ENCODE measurements around the gene CIDEB. TPM values are rescaled to one million over a fixed set of nuclear protein-coding genes. Genes with fewer than 3 reads are reported as not detected.

CIDEB gene
- total RNA-seq, 1 donor from 2014 or later = not detected

DNA sequence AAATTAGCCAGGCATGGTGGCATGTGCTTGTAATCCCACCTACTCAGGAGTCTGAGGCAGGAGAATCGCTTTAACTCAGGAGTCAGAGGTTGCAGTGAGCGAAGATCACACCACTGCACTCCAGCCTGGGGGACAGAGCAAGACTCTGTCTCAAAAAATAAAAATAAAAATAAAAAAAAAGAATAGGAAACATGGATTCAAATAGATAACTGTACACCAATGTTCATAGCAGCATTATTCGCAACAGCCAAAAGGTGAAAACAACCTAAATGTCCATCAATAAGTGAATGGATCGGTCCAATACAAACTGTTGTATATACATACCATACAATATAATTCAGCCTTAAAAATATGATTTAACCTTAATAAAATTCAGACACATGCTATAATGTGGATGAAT is 35.1 kb upstream of the CIDEB start:
- Mint-ChIP-seq H3K36me3 (ENCODE audit: low read depth) (peaks cover 1% of the 10 kb centered on the region), H3K4me3 (ENCODE audit: unreplicated experiment) (no peak overlapping the region)

DNA sequence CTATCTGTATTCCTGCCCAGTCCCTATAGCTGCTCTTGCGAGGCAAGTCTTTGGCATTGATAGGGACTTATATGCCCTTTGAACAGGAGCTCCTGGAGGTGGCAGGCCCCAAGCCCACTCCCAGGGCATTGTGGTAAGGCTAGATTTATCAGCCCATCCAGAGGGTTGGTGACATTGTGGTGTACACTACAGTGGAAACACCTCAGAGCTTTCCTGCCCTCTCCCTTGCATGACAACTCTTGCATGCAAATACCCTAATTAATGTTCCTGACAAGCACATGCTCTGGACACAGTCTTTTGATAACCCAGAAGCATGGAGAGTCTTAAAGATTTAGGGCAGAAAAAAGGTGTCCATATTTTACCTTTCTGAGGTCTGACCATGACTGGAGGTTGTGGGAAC is 32.8 kb upstream of the CIDEB start:
- H3K27ac Mint-ChIP-seq (ENCODE audit: unreplicated experiment) = no peak overlapping the region
- H3K4me3 Mint-ChIP-seq (ENCODE audit: unreplicated experiment) = no peak overlapping the region
- TF ChIP-seq, protein P1, sequence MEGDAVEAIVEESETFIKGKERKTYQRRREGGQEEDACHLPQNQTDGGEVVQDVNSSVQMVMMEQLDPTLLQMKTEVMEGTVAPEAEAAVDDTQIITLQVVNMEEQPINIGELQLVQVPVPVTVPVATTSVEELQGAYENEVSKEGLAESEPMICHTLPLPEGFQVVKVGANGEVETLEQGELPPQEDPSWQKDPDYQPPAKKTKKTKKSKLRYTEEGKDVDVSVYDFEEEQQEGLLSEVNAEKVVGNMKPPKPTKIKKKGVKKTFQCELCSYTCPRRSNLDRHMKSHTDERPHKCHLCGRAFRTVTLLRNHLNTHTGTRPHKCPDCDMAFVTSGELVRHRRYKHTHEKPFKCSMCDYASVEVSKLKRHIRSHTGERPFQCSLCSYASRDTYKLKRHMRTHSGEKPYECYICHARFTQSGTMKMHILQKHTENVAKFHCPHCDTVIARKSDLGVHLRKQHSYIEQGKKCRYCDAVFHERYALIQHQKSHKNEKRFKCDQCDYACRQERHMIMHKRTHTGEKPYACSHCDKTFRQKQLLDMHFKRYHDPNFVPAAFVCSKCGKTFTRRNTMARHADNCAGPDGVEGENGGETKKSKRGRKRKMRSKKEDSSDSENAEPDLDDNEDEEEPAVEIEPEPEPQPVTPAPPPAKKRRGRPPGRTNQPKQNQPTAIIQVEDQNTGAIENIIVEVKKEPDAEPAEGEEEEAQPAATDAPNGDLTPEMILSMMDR (IDR thresholded peaks at IDR 0.05) = no peak
- peaks cover 24% of the 10 kb centered on the region for H3K27me3 Mint-ChIP-seq (ENCODE audit: low read depth)
- no peak for DNase-seq (ENCODE audit: low spot score)
- no peaks in the 10 kb centered on the region for H3K36me3 Mint-ChIP-seq (ENCODE audit: low read depth)
- no peaks in the 10 kb centered on the region for H3K9me3 Mint-ChIP-seq (ENCODE audit: low read depth)
- H3K4me1 Mint-ChIP-seq (ENCODE audit: low read depth) = peaks cover 7% of the 10 kb centered on the region

More for the DNA sequence above, 35.1 kb upstream of the CIDEB start:
- Mint-ChIP-seq H3K4me1 (ENCODE audit: low read depth) (no peaks in the 10 kb centered on the region), H3K27me3 (ENCODE audit: low read depth) (peaks cover 28% of the 10 kb centered on the region), H3K27ac (ENCODE audit: unreplicated experiment) (no peak overlapping the region), H3K9me3 (ENCODE audit: low read depth) (no peaks in the 10 kb centered on the region)
- no peak for DNase-seq (ENCODE audit: low spot score)
- TF ChIP-seq, protein P1 (IDR thresholded peaks at IDR 0.05) = no peak

DNA sequence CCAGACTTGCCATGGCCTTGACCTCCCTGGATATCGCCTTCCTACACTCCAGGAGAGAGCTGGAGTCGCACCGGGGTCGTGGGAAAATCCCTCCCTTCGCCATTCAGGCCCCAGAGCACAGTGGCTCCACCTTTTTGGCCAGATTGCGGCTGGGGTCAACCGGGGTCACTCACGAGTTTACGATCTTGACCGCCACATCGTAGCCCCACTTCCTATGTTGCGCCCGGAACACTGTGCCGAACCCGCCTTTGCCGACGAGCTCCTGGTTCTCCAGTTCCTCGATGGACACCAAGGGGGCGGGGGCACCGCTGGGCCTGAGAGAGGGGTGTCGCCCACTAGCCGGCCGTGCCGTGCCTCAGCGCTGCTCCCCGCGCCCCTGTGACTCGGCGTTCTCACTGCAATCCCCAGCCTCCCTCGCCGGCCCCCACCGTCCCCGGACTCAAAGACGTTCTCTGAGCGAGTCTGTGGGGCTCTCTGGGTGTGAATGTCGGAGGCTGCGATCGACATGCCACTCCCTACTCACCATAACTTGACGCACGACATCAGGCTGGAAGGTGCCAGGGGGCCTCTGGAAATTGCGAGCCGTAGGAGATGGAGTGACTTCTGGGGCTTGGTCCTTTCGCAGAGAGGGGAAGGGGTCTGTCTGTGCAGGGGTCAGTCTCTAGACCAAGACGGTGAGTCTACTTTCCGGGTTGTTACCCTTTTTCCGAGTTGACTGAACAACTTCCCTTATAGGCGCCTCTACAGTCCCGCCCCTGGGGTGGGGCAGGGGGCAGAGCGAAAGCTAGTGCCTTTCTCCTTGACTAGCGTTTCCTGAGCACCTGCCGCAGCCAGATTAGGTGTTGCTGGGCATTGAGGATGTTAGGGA is 31.7 kb upstream of the CIDEB start, which contains the start of gene RIPK3:
Gene RIPK3, minus strand, starts transcription at position 708 of the 868 bp plus-strand sequence. Its CDS starts 165 bp downstream, at position 543.
- Mint-ChIP-seq H3K27ac (ENCODE audit: unreplicated experiment) (no peak within 1 kb of the TSS), H3K4me1 (ENCODE audit: low read depth) (peaks cover 14% of the 10 kb centered on the region), H3K36me3 (ENCODE audit: low read depth) (no peaks in the 10 kb centered on the region), H3K9me3 (ENCODE audit: low read depth) (no peaks in the 10 kb centered on the region), H3K27me3 (ENCODE audit: low read depth) (peaks cover 23% of the 10 kb centered on the region), H3K4me3 (ENCODE audit: unreplicated experiment) (peak within 1 kb of the TSS; percentile 60)
- TF ChIP-seq, protein P1 (IDR thresholded peaks at IDR 0.05) = no peak
- DNase-seq (ENCODE audit: low spot score) = no peak

DNA sequence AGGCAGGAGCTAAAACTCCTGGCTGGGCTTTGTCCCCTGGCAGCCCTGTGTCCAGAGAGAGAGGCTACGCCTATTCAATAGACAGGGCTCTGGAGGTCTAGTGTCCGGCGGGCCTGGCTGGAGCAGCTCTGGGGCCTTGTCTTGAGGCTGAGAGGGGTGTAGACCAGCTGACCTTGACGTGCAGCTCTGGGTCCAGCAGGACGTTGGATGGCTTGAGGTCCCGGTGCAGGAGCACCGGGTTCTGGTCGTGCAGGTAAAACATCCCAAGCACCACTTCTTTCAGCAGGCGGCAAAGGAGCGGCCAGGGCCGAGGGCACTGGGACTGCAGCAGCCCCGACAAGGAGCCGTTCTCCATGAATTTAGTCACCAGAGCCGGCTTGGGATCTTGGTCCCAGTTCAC is 31.1 kb upstream of the CIDEB start:
- Mint-ChIP-seq H3K27ac (ENCODE audit: unreplicated experiment) (no peak overlapping the region), H3K9me3 (ENCODE audit: low read depth) (no peaks in the 10 kb centered on the region), H3K27me3 (ENCODE audit: low read depth) (peaks cover 19% of the 10 kb centered on the region), H3K4me3 (ENCODE audit: unreplicated experiment) (no peak overlapping the region), H3K4me1 (ENCODE audit: low read depth) (peaks cover 20% of the 10 kb centered on the region), H3K36me3 (ENCODE audit: low read depth) (no peaks in the 10 kb centered on the region)
- TF ChIP-seq, protein P1 (IDR thresholded peaks at IDR 0.05) = no peak
- DNase-seq (ENCODE audit: low spot score) = no peak

DNA sequence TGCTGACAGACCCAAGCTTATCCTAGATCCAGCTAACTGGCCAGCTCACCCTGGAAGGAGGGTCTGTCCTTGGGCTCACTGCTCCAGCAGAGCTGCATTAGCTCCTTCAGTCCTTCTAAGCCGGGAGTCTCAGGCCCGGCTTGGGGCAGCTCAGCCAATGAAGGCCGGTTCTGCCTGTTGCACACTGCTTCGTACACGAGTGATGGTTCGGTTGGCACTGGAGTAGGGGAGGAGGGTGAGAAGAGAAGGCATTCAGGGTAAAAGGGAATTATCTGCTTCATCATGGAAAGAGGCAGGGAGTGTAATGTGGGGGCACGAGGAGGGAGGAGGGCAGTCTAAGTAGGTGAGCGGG is 30.0 kb upstream of the CIDEB start:
- Mint-ChIP-seq H3K36me3 (ENCODE audit: low read depth) (no peaks in the 10 kb centered on the region), H3K4me3 (ENCODE audit: unreplicated experiment) (no peak overlapping the region), H3K9me3 (ENCODE audit: low read depth) (no peaks in the 10 kb centered on the region), H3K27me3 (ENCODE audit: low read depth) (peaks cover 15% of the 10 kb centered on the region), H3K4me1 (ENCODE audit: low read depth) (peaks cover 27% of the 10 kb centered on the region), H3K27ac (ENCODE audit: unreplicated experiment) (no peak overlapping the region)
- DNase-seq (ENCODE audit: low spot score) = no peak
- TF ChIP-seq, protein P1 (IDR thresholded peaks at IDR 0.05) = no peak
